ENCODE measurements around the gene COX4I1. TPM values are rescaled to one million over a fixed set of nuclear protein-coding genes. Genes with fewer than 3 reads are reported as not detected.
A peak's percentile ranks its signal among the peaks of the same experiment; 100 is the strongest.

Gene COX4I1
- total and polyA plus RNA-seq, 4 donors = 245 to 1,007 (median 419) TPM

DNA sequence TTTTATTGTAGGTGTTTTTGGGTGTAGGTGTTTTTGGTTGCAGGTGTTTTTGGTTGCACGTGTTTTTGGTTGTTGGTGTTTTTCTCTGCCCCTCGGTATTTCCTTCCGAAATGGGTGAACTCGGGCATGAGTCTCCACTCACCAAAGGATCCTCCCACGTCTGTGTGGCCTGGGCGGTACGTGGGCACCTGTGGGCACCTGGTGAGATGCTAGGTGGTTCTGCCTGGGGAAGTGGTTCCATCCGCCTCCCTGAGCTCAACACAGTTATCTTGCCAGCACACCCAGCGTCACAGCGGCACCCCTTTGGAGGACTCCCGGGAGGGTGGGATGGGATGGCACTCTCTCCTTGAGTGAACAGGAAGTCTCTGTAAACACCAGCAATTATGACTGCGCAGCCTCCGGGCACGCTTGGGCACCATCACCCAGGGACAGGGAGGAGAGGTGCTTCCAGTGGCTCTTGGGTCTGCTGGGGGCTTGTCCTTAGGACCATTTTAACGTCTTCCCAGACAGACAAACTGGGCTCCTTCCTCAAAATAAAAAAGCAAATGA, 29.8 kb downstream of the COX4I1 start:
- no peak overlapping the region for H3K27ac ChIP-seq (ENCODE audit: low read depth in 1 of 2, low read length in 2 of 2)
- H3K9me3 ChIP-seq (ENCODE audit: control insufficient read depth, low read length) = no peaks in the 10 kb centered on the region
- no peaks in the 10 kb centered on the region for H3K36me3 ChIP-seq (ENCODE audit: control insufficient read depth in 1 of 2, insufficient read depth in 2 of 2, low read length in 1 of 2)
- WGBS, 2 donors = 82 to 89% methylated on average over 15 of the region's 15 CpGs
- no peak overlapping the region for H3K4me3 ChIP-seq (ENCODE audit: low read length in 2 of 2)
- intact Hi-C loops (cut with DNase I) = loop anchor here in 1 of 2 donors (10.0 kb wide), 1 partner anchor 156 kb away; no protein-coding TSS in a partner anchor
- H3K27me3 ChIP-seq (ENCODE audit: control insufficient read depth in 1 of 2, insufficient read depth in 2 of 2, low read length in 1 of 2) = no peaks in the 10 kb centered on the region
- ATAC-seq (ENCODE audit: low FRiP score) = no peak
- DNase-seq = peak in 1 of 2 donors; percentile 76
- H3K4me1 ChIP-seq (ENCODE audit: control insufficient read depth in 1 of 2, insufficient read depth in 2 of 2, low read length in 2 of 2) = no peaks in the 10 kb centered on the region

DNA sequence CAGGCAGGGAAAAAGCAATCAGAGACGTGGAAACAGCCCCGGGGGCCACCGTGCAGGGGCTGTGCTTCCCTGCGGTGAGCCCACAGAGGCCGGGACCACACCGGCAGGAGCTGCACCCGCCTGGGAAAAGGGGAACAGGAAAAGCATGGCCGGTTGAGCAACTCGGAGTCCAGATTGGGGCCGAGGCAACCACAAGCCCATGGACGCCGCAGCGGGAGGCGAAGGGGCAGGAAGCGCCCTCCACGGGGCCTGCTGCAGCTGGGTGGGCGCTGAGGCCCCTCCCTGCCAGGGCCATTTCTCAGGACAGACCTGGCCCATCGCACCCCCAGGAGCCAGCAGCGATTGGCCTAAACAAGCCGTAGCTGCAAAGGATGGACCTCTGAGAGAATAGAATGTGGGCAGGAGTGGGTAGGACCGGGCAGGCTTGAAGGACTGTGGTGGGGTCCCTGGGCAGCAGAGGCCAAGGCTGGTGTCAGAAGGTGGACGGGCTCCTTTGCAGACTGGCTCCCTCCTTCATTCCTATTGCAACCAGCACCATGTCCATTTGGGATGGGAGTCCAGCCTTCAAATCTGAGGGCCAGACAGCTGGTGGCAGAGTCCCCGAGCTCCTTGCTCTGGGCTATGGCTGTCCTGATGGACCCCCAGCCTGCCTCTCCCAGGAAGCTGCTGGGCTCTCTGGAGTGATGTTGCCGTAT, 30.4 kb downstream of the COX4I1 start:
- Histone ChIP-seq H3K9me3 (ENCODE audit: control insufficient read depth, low read length) (no peaks in the 10 kb centered on the region), H3K27ac (ENCODE audit: low read depth in 1 of 2, low read length in 2 of 2) (no peak overlapping the region), H3K4me3 (ENCODE audit: low read length in 2 of 2) (no peak overlapping the region), H3K36me3 (ENCODE audit: control insufficient read depth in 1 of 2, insufficient read depth in 2 of 2, low read length in 1 of 2) (no peaks in the 10 kb centered on the region), H3K27me3 (ENCODE audit: control insufficient read depth in 1 of 2, insufficient read depth in 2 of 2, low read length in 1 of 2) (no peaks in the 10 kb centered on the region), H3K4me1 (ENCODE audit: control insufficient read depth in 1 of 2, insufficient read depth in 2 of 2, low read length in 2 of 2) (no peaks in the 10 kb centered on the region)
- intact Hi-C loops (cut with DNase I) = loop anchor here in 1 of 2 donors (10.0 kb wide), 1 partner anchor 155 kb away; no protein-coding TSS in a partner anchor
- ATAC-seq (ENCODE audit: low FRiP score) = no peak
- DNase-seq = peak; percentile 76 to 83
- 70% methylated on average over 24 of the region's 24 CpGs for WGBS, 2 donors

DNA sequence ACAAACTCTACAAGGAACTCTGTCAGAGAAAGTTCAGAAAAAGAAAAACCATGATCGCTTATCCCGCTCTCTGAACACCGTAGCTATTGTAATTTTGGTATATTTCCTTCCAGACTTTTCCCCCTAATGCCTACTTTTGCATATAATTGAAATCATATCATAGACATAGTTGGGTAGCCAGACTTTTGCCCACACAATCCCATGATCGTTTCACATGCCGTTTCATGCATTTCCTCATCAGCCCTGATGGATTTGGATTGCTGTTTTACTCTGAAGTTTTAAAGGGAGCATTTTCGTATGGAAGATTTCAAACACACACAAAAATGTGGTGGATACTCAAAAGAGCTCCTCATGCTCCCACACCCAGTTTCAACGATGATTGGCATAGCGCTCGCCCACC, 31.3 kb downstream of the COX4I1 start:
- no peak for DNase-seq
- 76 to 79% methylated on average over 9 of the region's 9 CpGs for WGBS, 2 donors

DNA sequence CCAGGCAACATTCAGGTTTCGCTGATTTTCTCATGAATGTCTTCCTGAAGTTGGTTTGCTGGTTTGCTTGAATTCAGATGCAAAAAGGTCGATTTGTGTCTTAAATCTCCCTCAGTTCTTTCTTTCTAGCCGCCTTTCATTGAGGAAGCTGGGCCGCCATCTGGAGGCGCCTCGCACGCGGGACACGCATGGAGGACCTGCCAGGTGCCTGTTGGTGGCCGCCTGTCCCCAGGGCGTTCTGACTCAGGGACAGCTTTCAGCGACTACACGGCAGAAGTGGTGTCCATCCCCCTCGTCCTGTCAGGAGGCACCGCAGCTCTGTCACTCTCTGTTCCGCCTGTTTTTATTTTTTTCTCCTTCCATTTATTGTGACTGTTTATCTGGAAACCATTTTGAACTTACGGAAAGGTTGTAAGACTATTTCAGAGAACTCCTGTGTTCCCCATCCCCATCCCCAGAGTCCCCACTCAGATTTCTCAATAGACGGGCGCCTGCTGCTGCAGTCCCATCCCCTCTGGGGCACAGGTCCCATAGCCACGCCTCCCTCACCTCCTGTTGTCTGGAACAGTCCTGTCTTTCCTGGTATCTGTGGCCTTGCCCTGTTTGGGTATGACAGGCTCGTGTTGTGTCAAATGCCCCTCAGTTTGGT, 33.2 kb downstream of the COX4I1 start:
- peak; percentile 42 to 62 for DNase-seq
- no peaks in the 10 kb centered on the region for H3K27me3 ChIP-seq (ENCODE audit: control insufficient read depth in 1 of 2, insufficient read depth in 2 of 2, low read length in 1 of 2)
- no peak overlapping the region for H3K4me3 ChIP-seq (ENCODE audit: low read length in 2 of 2)
- H3K27ac ChIP-seq (ENCODE audit: low read depth in 1 of 2, low read length in 2 of 2) = no peak overlapping the region
- no peak for ATAC-seq (ENCODE audit: low FRiP score)
- intact Hi-C loops (cut with DNase I) = no loop called here
- 82% methylated on average over 21 of the region's 21 CpGs for WGBS, 2 donors
- H3K4me1 ChIP-seq (ENCODE audit: control insufficient read depth in 1 of 2, insufficient read depth in 2 of 2, low read length in 2 of 2) = no peaks in the 10 kb centered on the region
- no peaks in the 10 kb centered on the region for H3K36me3 ChIP-seq (ENCODE audit: control insufficient read depth in 1 of 2, insufficient read depth in 2 of 2, low read length in 1 of 2)
- H3K9me3 ChIP-seq (ENCODE audit: control insufficient read depth, low read length) = no peaks in the 10 kb centered on the region

More for the DNA sequence above, 31.3 kb downstream of the COX4I1 start:
- Histone ChIP-seq H3K9me3 (ENCODE audit: control insufficient read depth, low read length) (no peaks in the 10 kb centered on the region), H3K4me1 (ENCODE audit: control insufficient read depth in 1 of 2, insufficient read depth in 2 of 2, low read length in 2 of 2) (no peaks in the 10 kb centered on the region), H3K4me3 (ENCODE audit: low read length in 2 of 2) (no peak overlapping the region), H3K27ac (ENCODE audit: low read depth in 1 of 2, low read length in 2 of 2) (no peak overlapping the region), H3K27me3 (ENCODE audit: control insufficient read depth in 1 of 2, insufficient read depth in 2 of 2, low read length in 1 of 2) (no peaks in the 10 kb centered on the region), H3K36me3 (ENCODE audit: control insufficient read depth in 1 of 2, insufficient read depth in 2 of 2, low read length in 1 of 2) (no peaks in the 10 kb centered on the region)
- intact Hi-C loops (cut with DNase I) = no loop called here
- ATAC-seq (ENCODE audit: low FRiP score) = no peak

DNA sequence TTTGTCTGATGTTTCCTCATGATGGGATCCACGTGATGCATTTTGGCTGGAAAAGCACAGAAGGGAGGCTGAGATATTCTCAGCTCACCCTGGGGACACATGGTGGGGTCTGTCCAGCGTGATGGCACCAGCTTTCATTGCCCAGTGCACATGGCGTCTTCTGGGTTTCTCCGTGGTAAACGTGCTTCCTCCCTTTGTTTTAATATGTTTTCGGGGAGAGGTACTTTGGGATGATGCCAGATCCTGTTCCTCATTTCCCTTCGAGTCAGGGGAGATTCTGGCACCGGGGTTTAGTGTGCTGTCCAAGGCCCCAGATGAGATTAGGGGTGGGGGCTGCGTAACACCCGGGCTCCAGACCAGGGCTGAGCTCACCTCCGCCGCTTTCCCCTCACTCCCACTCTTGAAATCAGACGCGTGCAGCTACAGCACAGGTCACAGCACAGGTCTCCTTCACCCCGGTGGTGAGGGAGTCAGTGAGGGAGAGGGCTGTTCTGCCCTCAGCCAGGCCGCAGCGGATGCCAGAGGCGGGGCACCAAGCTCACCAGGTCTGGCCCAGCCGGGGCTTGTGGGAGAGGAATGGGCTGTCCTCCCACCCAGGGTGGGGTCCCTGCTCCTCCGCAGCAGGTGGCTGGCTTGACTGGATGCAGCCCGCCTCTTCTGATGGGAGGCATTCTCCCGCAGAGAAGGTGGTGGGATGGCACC, 33.9 kb downstream of the COX4I1 start:
- WGBS, 2 donors = 78 to 79% methylated on average over 22 of the region's 22 CpGs
- ATAC-seq (ENCODE audit: low FRiP score) = no peak
- no peaks in the 10 kb centered on the region for H3K36me3 ChIP-seq (ENCODE audit: control insufficient read depth in 1 of 2, insufficient read depth in 2 of 2, low read length in 1 of 2)
- H3K9me3 ChIP-seq (ENCODE audit: control insufficient read depth, low read length) = no peaks in the 10 kb centered on the region
- intact Hi-C loops (cut with DNase I) = no loop called here
- peak; percentile 38 to 61 for DNase-seq
- H3K4me1 ChIP-seq (ENCODE audit: control insufficient read depth in 1 of 2, insufficient read depth in 2 of 2, low read length in 2 of 2) = no peaks in the 10 kb centered on the region
- no peak overlapping the region for H3K4me3 ChIP-seq (ENCODE audit: low read length in 2 of 2)
- no peak overlapping the region for H3K27ac ChIP-seq (ENCODE audit: low read depth in 1 of 2, low read length in 2 of 2)
- H3K27me3 ChIP-seq (ENCODE audit: control insufficient read depth in 1 of 2, insufficient read depth in 2 of 2, low read length in 1 of 2) = no peaks in the 10 kb centered on the region

DNA sequence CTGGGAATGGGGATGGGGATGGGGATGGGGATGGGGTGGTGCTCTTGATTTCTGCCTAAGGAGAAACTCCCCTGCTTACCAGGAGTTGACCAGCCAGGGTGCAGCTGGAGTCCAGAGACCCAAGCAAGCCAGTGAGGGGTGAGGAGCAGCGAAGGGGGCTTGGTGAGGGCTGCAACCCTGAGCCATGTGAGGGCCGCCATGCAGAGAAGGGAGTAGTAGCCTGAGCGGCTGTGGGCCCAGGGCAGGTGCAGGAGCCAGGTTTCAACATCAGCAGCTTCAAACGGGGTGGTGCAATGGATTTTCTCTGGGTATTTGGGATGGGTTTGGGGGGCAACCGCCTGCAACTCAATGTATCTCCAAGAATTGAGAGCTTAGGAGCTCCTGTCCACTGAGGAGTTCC, 35.2 kb downstream of the COX4I1 start:
- H3K4me1 ChIP-seq (ENCODE audit: control insufficient read depth in 1 of 2, insufficient read depth in 2 of 2, low read length in 2 of 2) = no peaks in the 10 kb centered on the region
- intact Hi-C loops (cut with DNase I) = no loop called here
- DNase-seq (peak in 1 of 2 donors; percentile 49), ATAC-seq (ENCODE audit: low FRiP score) (no peak)
- no peaks in the 10 kb centered on the region for H3K36me3 ChIP-seq (ENCODE audit: control insufficient read depth in 1 of 2, insufficient read depth in 2 of 2, low read length in 1 of 2)
- no peak overlapping the region for H3K27ac ChIP-seq (ENCODE audit: low read depth in 1 of 2, low read length in 2 of 2)
- WGBS, 2 donors = 89 to 90% methylated on average over 5 of the region's 5 CpGs
- H3K9me3 ChIP-seq (ENCODE audit: control insufficient read depth, low read length) = no peaks in the 10 kb centered on the region
- H3K27me3 ChIP-seq (ENCODE audit: control insufficient read depth in 1 of 2, insufficient read depth in 2 of 2, low read length in 1 of 2) = no peaks in the 10 kb centered on the region
- no peak overlapping the region for H3K4me3 ChIP-seq (ENCODE audit: low read length in 2 of 2)

DNA sequence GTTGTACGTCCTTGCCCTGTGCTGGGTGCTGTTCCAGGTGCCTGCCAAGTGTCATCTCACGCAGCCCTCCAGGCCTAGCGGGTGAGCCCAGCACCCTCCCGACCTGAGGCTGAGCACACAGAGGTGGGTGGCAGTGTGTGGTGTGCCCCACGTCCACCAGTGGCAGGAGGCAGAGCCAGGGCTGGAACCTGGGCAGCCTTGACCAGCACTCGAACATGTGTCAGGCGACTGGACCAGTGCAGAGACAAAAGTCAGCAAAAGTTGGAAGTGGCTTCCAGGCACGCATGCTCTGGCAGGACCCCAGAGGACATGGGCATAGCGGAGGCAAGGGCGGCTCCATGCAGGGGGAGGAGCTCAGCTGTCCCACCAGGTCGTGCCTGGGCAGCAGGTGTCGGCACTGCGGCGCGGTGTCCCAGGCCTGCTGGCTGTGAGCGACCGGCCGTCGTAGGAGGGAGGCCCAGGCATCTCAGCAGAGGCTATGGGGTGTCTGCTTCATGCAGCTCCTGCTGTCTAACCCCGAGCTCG, 35.8 kb downstream of the COX4I1 start:
- Histone ChIP-seq H3K36me3 (ENCODE audit: control insufficient read depth in 1 of 2, insufficient read depth in 2 of 2, low read length in 1 of 2) (no peaks in the 10 kb centered on the region), H3K9me3 (ENCODE audit: control insufficient read depth, low read length) (no peaks in the 10 kb centered on the region), H3K4me1 (ENCODE audit: control insufficient read depth in 1 of 2, insufficient read depth in 2 of 2, low read length in 2 of 2) (no peaks in the 10 kb centered on the region), H3K27me3 (ENCODE audit: control insufficient read depth in 1 of 2, insufficient read depth in 2 of 2, low read length in 1 of 2) (no peaks in the 10 kb centered on the region), H3K4me3 (ENCODE audit: low read length in 2 of 2) (no peak overlapping the region), H3K27ac (ENCODE audit: low read depth in 1 of 2, low read length in 2 of 2) (no peak overlapping the region)
- WGBS, 2 donors = 73 to 75% methylated on average over 18 to 21 of the region's 21 CpGs
- DNase-seq (peak in 1 of 2 donors; percentile 63), ATAC-seq (ENCODE audit: low FRiP score) (no peak)
- intact Hi-C loops (cut with DNase I) = no loop called here

DNA sequence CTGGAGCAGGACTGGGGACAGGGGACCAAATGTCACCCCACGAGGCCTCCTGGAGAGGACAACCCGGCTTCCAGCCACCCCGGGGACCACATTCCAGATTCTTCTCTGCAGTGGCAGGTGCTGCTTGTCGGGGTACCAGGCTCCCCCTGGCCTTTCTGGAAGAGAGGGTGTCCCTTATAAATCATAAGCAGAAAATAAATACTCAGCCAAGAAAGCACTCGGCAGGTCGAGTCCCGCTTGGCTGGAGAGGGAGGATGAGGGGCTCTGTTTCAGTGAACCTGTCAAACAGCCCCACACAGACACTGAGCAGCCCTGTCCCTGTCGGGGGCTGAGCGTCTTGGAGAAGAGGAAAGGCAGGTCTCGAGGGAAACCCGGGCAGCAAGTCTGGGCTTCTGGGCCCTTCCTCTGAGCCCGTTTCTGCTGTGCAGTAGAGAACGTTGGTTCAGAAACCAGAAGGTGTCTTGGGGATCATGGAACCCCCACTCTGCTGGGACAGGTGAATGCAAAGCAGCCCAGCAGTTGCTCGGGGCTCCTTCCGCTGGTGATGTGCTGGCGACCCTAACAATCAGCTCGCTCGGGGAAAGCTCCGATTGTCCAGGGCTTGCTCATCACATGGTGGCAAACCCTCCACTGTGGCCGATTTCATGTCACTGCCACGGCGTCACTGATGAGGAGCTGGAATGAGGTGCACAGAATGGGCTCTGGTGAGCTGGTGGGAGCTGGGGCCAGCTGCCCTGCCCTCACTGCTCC, 36.6 kb downstream of the COX4I1 start:
- DNase-seq (peak in 1 of 2 donors; percentile 51), ATAC-seq (ENCODE audit: low FRiP score) (no peak)
- Histone ChIP-seq H3K4me1 (ENCODE audit: control insufficient read depth in 1 of 2, insufficient read depth in 2 of 2, low read length in 2 of 2) (no peaks in the 10 kb centered on the region), H3K36me3 (ENCODE audit: control insufficient read depth in 1 of 2, insufficient read depth in 2 of 2, low read length in 1 of 2) (no peaks in the 10 kb centered on the region), H3K4me3 (ENCODE audit: low read length in 2 of 2) (no peak overlapping the region), H3K9me3 (ENCODE audit: control insufficient read depth, low read length) (no peaks in the 10 kb centered on the region), H3K27me3 (ENCODE audit: control insufficient read depth in 1 of 2, insufficient read depth in 2 of 2, low read length in 1 of 2) (no peaks in the 10 kb centered on the region), H3K27ac (ENCODE audit: low read depth in 1 of 2, low read length in 2 of 2) (no peak overlapping the region)
- intact Hi-C loops (cut with DNase I) = no loop called here
- WGBS, 2 donors = 58 to 65% methylated on average over 20 to 22 of the region's 22 CpGs
